ENCODE results near the gene DLK1. TPM values are rescaled to one million over a fixed set of nuclear protein-coding genes. Genes with fewer than 3 reads are reported as not detected.

The DLK1 gene
- total RNA-seq, 4 donors from 2014 or later: 0.53 to 5.1 (median 3.5) TPM

DNA sequence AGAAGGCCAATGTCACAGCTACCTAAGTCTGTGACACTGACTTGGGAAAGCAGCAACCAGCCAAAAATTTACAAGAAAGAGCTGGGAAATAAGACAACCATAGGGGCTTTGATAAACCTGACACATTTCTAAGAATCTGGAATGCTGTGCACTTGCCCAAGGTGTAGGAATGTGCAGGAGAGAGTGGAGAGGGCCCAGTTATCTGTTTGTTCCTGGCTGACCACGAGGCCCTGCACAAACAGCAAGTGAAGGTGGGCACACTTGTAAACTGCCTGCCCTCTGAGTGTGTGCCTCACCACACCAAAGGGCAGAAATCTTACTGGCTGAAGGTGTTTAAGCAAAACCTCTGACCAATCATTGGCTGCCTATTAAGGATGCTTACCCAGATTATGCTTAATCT, 27.3 kb downstream of the DLK1 start:
- Histone ChIP-seq H3K27ac (no peak overlapping the region), H3K9me3 (no peaks in the 10 kb centered on the region), H3K27me3 (no peaks in the 10 kb centered on the region), H3K36me3 (no peaks in the 10 kb centered on the region), H3K4me3 (no peak overlapping the region), H3K4me1 (no peaks in the 10 kb centered on the region)
- TF ChIP-seq POLR2A (IDR thresholded peaks at IDR 0.05): no peak
- TF ChIP-seq, protein P1, sequence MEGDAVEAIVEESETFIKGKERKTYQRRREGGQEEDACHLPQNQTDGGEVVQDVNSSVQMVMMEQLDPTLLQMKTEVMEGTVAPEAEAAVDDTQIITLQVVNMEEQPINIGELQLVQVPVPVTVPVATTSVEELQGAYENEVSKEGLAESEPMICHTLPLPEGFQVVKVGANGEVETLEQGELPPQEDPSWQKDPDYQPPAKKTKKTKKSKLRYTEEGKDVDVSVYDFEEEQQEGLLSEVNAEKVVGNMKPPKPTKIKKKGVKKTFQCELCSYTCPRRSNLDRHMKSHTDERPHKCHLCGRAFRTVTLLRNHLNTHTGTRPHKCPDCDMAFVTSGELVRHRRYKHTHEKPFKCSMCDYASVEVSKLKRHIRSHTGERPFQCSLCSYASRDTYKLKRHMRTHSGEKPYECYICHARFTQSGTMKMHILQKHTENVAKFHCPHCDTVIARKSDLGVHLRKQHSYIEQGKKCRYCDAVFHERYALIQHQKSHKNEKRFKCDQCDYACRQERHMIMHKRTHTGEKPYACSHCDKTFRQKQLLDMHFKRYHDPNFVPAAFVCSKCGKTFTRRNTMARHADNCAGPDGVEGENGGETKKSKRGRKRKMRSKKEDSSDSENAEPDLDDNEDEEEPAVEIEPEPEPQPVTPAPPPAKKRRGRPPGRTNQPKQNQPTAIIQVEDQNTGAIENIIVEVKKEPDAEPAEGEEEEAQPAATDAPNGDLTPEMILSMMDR (IDR thresholded peaks at IDR 0.05 in 4 of 5, conservative IDR thresholded peaks at IDR 0.05 in 1 of 5): no peak
- ATAC-seq: no peak
- intact Hi-C loops (cut with DNase I; ENCODE audit: low total_unique reads) (no loop called here), in situ Hi-C loops (cut with MboI; ENCODE audit: low sequenced_read_pairs in 4 of 4) (no loop called here)
- no peak for DNase-seq

GRCh38 chr14:100755649-100756048, 29.0 kb downstream of the DLK1 start:
- DNase-seq (no peak), ATAC-seq (no peak)
- H3K27me3 ChIP-seq: no peaks in the 10 kb centered on the region
- H3K9me3 ChIP-seq: no peaks in the 10 kb centered on the region
- no peaks in the 10 kb centered on the region for H3K36me3 ChIP-seq
- in situ Hi-C loops (cut with MboI; ENCODE audit: low sequenced_read_pairs in 4 of 4) (no loop called here), intact Hi-C loops (cut with DNase I; ENCODE audit: low total_unique reads) (no loop called here)
- no peak for TF ChIP-seq POLR2A (IDR thresholded peaks at IDR 0.05)
- TF ChIP-seq, protein P1 (IDR thresholded peaks at IDR 0.05 in 4 of 5, conservative IDR thresholded peaks at IDR 0.05 in 1 of 5): no peak
- no peak overlapping the region for H3K27ac ChIP-seq
- no peak overlapping the region for H3K4me3 ChIP-seq
- no peaks in the 10 kb centered on the region for H3K4me1 ChIP-seq

- DNase-seq: no peak
- no peak for TF ChIP-seq POLR2A (IDR thresholded peaks at IDR 0.05)
- TF ChIP-seq, protein P1 (IDR thresholded peaks at IDR 0.05 in 4 of 5, conservative IDR thresholded peaks at IDR 0.05 in 1 of 5): no peak
- intact Hi-C loops (cut with DNase I; ENCODE audit: low total_unique reads): no loop called here
Measured at GRCh38 chr14:100761481-100761880, 34.8 kb downstream of the DLK1 start.

DNA sequence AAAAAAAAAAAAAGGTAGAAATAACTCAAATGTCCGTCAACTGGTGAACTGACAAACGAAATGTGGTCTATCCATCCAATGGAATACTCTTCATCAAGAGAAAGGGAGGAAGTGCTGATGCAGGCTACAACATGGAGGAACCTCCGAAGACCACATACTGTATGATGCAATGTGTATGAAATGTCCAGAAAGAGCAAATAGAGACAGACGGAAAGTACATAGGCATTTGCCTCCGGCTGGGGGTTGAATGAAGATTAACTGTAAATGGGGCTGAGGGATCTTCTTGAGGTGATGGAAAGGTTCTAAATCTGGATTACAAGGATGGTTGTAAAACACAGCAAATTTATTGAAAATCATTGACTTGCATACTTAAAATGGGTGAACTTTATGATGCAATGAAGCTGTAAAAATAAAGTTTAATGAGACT, 35.4 kb downstream of the DLK1 start:
- Histone ChIP-seq H3K27me3 (peaks cover 0 to 6% (median 3%) of the 10 kb centered on the region in 3 donors), H3K36me3 (no peaks in the 10 kb centered on the region), H3K4me3 (no peak overlapping the region), H3K4me1 (no peaks in the 10 kb centered on the region), H3K27ac (no peak overlapping the region), H3K9me3 (no peaks in the 10 kb centered on the region)
- in situ Hi-C loops (cut with MboI; ENCODE audit: low sequenced_read_pairs in 4 of 4): no loop called here
- TF ChIP-seq POLR2A (IDR thresholded peaks at IDR 0.05): no peak
- TF ChIP-seq, protein P1 (IDR thresholded peaks at IDR 0.05 in 4 of 5, conservative IDR thresholded peaks at IDR 0.05 in 1 of 5): no peak
- DNase-seq (no peak), ATAC-seq (no peak)
- intact Hi-C loops (cut with DNase I; ENCODE audit: low total_unique reads): no loop called here

More at GRCh38 chr14:100761481-100761880, 34.8 kb downstream of the DLK1 start:
- ATAC-seq: no peak
- Histone ChIP-seq H3K27ac (no peak overlapping the region), H3K27me3 (peaks cover 0 to 6% (median 3%) of the 10 kb centered on the region in 3 donors), H3K4me1 (no peaks in the 10 kb centered on the region), H3K36me3 (no peaks in the 10 kb centered on the region), H3K9me3 (no peaks in the 10 kb centered on the region), H3K4me3 (no peak overlapping the region)
- in situ Hi-C loops (cut with MboI; ENCODE audit: low sequenced_read_pairs in 4 of 4): no loop called here

- in situ Hi-C loops (cut with MboI; ENCODE audit: low sequenced_read_pairs in 4 of 4): no loop called here
- no peaks in the 10 kb centered on the region for H3K36me3 ChIP-seq
- no peaks in the 10 kb centered on the region for H3K9me3 ChIP-seq
- ATAC-seq: no peak
- intact Hi-C loops (cut with DNase I; ENCODE audit: low total_unique reads): no loop called here
- H3K4me1 ChIP-seq: no peaks in the 10 kb centered on the region
- no peak overlapping the region for H3K27ac ChIP-seq
- TF ChIP-seq, protein P1 (IDR thresholded peaks at IDR 0.05 in 4 of 5, conservative IDR thresholded peaks at IDR 0.05 in 1 of 5): no peak
- TF ChIP-seq POLR2A (IDR thresholded peaks at IDR 0.05): no peak
- peaks cover 0 to 6% (median 3%) of the 10 kb centered on the region in 3 donors for H3K27me3 ChIP-seq
- no peak overlapping the region for H3K4me3 ChIP-seq
- no peak for DNase-seq
Measured at GRCh38 chr14:100762901-100763300, 36.2 kb downstream of the DLK1 start.
